HG02763 (cell line): ENCODE results near the gene DOK7.

Source experiments
- ATAC-seq: cut with Tn5 transposase; IDR thresholded peaks from one replicate; pipeline ENCODE4 v1.9.1; 2021; ENCODE audit warnings: mild to moderate bottlenecking, moderate library complexity; ENCODE audit not compliant: unreplicated experiment

The DOK7 gene

GRCh38 chr4:3486541-3487540 lies 23.7 kb downstream of the DOK7 start:
- ATAC-seq: no peak

- ATAC-seq: no peak
These were observed 24.8 kb downstream of the DOK7 start for GRCh38 chr4:3487861-3488260.

DNA sequence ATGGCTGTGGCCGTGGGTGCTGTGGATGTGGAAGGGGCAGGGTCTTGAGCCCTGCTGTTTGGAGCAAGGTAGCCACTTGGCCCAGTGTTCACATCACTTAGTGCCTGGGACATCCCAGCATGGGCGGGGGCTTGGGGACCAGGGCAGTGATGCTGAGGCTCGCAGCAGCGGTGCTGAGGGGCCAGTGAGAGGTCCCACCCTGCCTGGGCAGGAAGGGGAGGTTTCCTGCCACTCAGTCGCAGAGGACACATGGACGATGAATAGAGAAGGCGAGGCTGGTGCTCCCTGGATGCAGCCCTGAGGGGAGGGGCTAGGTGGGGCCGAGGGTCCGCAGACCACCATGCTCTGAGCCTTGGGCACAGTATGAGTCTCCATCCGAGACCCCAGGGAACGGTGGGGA lies 25.7 kb downstream of the DOK7 start:
- ATAC-seq: no peak

GRCh38 chr4:3489451-3489962 lies 26.4 kb downstream of the DOK7 start:
- no peak for ATAC-seq

- no peak for ATAC-seq
These were observed 28.7 kb downstream of the DOK7 start for GRCh38 chr4:3491681-3492405.

DNA sequence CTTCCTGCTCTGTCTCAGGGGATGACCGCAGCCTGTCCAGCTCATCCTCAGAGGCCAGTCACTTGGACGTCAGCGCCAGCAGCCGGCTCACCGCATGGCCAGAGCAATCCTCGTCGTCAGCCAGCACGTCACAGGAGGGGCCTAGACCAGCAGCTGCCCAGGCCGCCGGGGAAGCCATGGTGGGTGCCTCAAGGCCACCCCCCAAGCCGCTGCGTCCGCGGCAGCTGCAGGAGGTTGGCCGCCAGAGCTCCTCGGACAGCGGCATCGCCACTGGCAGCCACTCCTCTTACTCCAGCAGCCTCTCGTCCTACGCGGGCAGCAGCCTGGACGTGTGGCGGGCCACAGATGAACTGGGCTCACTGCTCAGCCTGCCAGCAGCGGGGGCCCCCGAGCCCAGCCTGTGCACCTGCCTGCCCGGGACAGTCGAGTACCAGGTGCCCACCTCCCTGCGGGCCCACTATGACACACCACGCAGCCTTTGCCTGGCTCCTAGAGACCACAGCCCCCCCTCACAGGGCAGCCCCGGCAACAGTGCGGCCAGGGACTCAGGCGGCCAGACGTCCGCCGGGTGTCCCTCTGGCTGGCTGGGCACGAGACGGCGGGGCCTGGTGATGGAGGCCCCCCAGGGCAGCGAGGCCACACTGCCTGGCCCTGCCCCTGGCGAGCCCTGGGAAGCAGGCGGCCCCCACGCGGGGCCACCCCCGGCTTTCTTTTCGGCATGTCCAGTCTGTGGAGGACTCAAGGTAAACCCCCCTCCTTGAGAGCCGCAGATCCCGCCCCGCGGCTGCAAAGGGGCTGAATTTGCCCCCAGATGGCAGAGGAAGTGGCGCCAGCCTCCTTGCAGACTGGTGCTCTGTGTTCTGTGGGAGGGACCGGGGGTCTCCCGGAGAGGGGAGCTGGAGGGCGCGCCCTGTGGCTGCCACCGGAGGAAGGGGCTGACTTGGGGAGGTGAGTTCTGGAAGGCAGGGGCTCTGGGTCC lies 29.9 kb downstream of the DOK7 start:
- ATAC-seq: no peak

DNA sequence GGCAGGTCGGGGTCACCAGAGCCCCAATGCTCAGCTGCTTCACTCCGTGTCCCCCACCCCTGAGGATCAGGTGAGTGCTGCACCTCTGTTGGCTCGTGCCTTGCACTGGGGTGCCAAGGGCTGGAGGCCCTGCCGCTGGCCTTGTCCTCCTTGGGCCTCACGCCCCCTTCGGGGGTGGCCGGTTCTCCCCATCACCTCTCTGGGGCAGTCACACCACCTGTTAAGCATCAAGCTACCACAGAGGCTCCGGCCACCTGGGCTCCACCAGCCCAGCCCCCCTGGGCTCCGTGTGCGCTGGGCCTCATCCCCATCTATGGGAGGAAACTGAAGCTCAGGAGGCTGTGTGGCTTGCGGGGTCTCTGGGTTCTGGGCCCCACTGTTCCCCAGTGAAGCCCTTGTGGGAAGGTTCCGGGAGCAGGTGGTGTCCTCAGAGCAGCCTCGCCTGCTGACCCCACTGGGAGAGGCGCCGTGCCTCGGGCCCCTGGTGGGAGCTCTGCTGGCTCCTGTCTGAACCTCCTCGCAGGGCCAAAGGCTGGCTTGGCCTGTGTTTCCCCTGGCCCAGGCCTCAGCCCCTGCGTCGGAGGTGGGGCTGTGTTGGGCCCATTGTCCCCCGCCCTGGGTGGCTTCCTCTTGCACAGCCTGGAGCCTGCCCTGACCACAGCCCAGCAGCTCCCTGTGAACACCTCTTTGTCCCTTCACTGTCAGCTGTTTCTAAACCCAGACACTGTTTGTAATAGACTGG lies 30.8 kb downstream of the DOK7 start:
- no peak for ATAC-seq

GRCh38 chr4:3494462-3494871 lies 31.4 kb downstream of the DOK7 start:
- ATAC-seq: no peak

DNA sequence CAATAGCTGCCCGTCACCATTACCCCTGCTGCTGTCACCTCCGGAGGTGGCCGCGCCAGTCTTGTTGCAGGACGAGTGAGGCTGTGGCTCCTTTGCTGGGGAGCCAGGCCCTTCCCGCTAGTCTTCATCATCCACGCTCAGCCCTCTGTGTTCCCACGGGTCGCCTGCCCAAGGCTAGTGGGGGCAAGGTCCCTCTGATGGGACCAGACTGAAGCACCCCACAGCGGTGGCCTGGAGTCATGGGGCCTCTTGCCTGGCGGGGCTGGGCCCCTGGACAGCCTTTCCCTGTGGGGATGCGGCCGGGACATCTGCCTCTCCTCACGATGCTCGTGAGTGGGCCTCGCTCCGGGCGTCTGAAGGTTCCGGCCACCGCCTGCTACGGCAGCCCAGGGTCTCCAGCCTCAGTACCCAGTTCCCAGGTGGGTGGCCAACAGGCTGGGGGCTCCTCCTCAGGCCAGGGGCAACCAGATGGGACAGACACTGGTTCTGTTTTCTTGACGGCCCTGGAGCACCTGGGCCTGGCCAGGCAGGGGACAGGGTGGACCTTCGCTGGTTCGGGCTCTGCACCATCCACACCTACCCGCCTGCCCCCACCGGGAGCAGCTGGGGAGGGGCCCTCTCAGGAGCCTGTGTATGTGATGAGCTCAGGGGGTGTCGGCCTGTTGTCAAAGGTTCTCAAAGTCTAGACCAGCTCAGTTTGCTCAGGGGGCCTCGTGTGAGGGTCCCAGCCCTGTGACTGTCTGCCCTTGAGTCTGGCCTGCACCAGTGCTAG lies 32.3 kb downstream of the DOK7 start:
- ATAC-seq: no peak

DNA sequence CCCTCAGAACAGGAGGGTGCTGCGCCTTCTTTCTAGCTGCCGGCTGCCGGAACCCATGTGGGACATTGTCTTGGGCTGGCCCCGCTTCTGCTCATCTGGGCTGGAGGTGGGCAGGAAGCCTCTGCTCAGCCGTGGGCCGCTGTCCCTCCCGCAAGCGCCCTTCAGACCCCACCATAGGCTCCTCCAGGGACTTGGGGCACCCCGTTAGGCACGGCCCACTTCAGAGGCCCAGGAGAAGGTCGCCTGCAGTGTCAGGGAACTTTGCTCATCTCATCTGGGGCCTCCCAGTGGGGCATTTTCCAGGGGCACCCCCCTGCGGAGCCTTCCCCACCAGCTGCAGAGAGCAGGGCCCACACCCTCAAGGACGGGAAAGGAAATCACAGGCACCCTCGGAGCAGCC lies 32.9 kb downstream of the DOK7 start:
- ATAC-seq: no peak

DNA sequence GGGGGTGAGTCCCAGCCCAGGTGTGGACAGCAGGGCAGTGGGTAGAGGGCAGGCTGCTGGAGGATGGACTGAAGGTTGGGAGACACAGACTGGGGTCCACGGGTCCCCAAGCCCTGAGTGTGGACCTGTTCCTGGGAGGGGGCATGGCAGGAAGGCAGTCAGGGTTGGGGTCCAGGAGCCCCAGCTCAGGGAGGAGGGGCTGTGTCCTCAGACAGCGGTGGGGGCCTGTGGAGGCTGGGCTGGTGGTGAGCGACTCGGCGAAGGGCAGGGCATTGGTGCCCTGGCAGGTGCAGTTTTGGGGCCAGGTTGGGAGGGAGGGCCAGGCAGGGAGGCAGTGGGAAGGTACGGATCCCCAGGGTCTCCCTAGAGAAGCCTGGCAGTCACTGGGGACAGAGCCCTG lies 34.0 kb downstream of the DOK7 start:
- no peak for ATAC-seq

DNA sequence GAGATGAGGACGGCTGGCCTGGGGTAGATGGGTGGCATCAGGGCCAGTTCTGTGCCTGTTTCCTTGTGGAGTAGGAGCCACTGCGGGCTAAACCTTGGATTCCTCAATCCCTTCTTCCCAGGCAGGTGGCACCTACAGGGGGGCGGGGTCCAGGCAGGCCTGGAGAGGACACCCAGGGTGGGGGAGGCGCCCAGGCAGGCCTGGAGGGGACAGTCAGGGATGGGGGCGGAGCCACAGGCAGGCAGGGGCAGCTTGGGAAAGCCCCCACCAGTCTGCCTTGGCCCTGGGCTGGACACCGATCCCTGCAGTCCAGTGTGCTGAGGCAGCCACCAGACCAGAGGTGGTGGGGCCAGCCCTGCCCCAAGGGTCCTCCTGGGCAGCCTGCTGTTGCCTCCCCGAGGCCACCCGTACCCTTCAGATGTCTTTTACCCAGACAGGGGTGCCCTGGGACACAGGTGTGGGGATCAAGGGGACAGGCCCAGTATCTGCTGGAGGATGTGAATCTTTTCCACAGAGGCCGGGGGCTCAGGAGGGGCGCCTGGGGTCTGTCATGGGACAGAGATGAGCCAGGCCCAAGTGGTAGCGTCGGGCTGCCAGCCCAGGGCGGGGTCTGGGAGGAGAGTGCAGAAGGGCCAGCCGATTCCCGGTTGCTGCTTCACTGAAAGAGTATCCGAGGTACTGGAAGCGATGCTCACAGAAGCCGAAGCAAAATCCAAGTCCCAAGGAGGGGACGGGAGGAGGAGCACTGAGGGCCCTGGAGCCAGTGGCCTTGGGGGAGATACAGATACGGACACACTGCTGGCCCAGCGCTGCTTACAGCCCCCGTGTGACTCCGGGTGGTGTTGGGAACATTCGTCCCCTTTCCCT lies 34.6 kb downstream of the DOK7 start:
- ATAC-seq: no peak

DNA sequence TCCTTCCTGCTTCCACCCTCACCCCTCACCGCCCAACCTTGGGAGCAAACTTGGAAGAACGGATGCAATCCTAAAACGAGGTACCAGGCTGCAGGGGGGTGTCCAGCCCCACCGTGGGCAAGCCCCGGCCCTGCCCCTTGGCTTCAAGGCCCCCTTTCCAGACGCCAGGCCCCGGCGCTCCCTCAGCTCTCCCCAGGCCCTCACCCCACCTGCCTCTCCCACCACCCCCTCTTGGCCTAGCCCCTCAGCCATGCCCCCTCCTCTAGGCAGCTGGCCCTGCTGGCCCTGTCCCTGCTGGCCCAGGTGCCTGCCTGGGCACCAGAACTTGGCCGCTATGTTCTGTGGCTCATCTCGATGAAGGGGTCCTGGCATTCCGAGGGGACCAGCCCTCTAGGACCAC lies 35.3 kb downstream of the DOK7 start:
- no peak for ATAC-seq

DNA sequence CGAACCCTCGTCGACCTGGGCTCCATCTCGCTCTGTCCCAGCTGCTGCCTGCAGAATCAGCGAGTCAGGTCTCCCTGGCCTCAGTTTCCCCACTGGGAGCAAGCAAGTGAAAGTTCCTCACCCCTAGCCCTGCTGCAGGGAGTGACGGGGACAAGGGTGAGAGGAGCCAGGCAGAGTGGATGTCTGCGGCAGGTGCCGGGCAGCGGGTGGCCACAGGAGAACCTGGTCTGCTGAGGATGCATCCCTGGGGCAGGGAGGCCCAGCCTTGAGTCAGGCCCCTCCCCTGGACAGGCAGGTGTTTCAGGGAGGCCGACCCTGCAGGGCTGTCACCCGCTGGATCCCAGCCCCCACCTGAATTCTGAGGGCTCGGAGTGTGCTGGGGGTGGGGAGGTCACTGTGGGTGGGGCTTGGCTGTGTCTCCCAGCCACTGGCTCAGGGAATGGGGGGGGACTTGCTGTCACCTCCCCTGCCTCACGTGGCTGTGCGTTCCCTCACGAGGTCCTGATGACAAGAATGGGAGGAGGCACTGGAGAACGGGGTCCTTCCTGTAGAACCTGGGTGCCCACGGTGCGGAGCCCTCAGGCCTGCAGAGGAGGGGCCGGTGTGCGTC lies 35.9 kb downstream of the DOK7 start:
- no peak for ATAC-seq

GRCh38 chr4:3499710-3500109 lies 36.6 kb downstream of the DOK7 start:
- no peak for ATAC-seq

DNA sequence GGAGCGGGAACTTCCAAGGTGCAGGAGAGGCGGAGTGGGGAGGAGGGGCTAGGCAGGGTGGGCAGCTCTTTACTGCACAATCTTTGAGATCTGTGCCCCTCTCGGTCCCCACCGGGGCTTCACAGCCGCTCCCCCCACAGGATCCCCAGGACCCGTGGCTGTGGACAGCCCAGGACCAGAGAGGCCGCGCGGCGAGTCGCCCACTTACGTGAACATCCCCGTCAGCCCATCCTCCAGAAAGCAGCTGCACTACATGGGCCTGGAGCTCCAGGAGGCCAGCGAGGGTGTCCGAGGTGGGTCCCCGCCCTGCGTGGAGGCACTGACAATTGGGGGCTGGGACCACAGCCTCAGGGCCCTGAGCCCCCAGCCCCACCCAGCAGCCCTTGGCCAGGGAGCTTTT lies 37.0 kb downstream of the DOK7 start:
- ATAC-seq: no peak

DNA sequence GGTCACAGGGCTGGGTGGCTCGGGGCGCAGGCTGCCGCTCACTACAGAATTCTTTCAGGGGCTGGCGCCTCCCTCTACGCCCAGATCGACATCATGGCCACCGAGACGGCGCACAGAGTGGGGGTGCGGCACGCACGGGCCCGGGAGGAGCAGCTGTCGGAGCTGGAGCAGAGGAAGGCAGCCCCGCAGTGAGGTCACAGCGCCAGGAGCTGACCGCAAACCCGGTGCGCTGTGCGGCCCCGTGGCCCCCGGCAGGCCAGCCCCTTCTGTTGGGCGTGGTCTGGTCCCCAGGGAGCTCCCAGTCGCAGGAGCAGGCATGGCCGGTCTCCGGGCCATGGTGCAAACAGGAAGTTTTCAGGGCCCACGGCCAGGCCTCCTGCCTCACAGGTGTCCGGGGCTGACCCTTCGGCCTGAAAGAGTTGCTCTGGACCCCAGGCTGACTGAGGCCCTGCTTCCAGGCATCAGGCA lies 37.6 kb downstream of the DOK7 start:
- ATAC-seq: no peak
